Astrocyte of the cerebellum (primary cell): Measurements from ENCODE around the gene DNM3.

Experiments
- DNase-seq: peaks from one replicate; pipeline ENCODE4 v3.0.0-alpha.2; 2011; ENCODE audit warnings: low read depth
- H3K4me3 ChIP-seq: 2 replicates; pipeline ENCODE4 v1.5.1; 2011; ENCODE audit warnings: mild to moderate bottlenecking, low read depth, low read length, moderate library complexity
- in situ Hi-C: cut with HindIII; loops from 2 replicates; pipeline ENCODE4 v1.10.0; 2017; ENCODE audit warnings: low sequenced_read_pairs
- TF ChIP-seq, protein P1 (sequence below): IDR thresholded peaks from 2 replicates; pipeline ENCODE4 v1.5.1; 2012; ENCODE audit warnings: low read length, low read depth, moderate library complexity, mild to moderate bottlenecking; ENCODE audit errors: missing control alignments

DNM3 gene

GRCh38 chr1:171934664-171935063, 93.4 kb downstream of the DNM3 start:
- H3K4me3 ChIP-seq = no peak overlapping the region
- TF ChIP-seq, protein P1, sequence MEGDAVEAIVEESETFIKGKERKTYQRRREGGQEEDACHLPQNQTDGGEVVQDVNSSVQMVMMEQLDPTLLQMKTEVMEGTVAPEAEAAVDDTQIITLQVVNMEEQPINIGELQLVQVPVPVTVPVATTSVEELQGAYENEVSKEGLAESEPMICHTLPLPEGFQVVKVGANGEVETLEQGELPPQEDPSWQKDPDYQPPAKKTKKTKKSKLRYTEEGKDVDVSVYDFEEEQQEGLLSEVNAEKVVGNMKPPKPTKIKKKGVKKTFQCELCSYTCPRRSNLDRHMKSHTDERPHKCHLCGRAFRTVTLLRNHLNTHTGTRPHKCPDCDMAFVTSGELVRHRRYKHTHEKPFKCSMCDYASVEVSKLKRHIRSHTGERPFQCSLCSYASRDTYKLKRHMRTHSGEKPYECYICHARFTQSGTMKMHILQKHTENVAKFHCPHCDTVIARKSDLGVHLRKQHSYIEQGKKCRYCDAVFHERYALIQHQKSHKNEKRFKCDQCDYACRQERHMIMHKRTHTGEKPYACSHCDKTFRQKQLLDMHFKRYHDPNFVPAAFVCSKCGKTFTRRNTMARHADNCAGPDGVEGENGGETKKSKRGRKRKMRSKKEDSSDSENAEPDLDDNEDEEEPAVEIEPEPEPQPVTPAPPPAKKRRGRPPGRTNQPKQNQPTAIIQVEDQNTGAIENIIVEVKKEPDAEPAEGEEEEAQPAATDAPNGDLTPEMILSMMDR = no peak
- in situ Hi-C loops = no loop called here
- no peak for DNase-seq

DNA sequence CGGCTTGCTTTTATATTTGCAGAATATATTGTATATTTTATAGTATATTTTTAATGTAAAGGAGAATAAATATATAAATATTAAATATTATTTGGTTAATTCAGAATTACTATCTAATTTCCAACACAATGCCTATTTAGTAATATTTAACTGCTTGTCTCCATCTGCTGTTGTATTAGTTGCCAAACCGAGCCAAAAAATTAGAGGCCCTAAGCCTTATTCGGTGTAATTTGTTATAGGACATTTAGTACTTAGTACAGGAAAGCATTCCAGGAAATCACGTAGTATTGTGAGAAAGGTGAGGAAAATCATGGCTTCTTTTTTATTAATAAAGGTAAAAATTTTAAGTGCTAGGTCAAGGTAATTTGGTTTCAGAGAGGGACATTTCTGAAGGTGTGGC, 93.8 kb downstream of the DNM3 start:
- no peak for DNase-seq
- in situ Hi-C loops = no loop called here
- H3K4me3 ChIP-seq = no peak overlapping the region
- TF ChIP-seq, protein P1 = no peak

GRCh38 chr1:171935664-171936063, 94.4 kb downstream of the DNM3 start:
- in situ Hi-C loops = no loop called here
- DNase-seq = no peak
- TF ChIP-seq, protein P1 = no peak
- H3K4me3 ChIP-seq = no peak overlapping the region

GRCh38 chr1:171937938-171938337, 96.6 kb downstream of the DNM3 start:
- TF ChIP-seq, protein P1 = no peak
- no peak for DNase-seq
- in situ Hi-C loops = no loop called here
- H3K4me3 ChIP-seq = no peak overlapping the region

DNA sequence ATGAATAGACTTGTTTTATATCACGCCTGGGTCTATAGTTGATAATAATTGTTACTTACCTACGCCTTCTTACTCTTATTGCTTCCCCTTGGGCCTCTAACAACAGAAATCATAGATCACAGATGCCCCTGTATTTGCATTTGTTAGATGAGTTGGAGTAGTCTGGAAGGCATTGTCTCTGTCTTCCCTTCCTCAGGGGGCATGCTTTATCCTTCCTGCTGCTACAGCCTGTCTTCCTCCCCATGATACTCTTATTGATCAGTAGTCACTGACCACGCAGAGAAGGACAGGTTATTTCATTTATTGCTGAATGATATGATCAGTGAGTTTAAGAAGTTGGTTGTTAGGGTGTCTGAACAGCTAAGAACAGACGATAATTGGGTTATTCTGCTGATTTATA, 98.4 kb downstream of the DNM3 start:
- H3K4me3 ChIP-seq = no peak overlapping the region
- in situ Hi-C loops = no loop called here
- TF ChIP-seq, protein P1 = no peak
- no peak for DNase-seq

- TF ChIP-seq, protein P1 = no peak
- in situ Hi-C loops = no loop called here
- DNase-seq = no peak
- no peak overlapping the region for H3K4me3 ChIP-seq
These were observed 99.1 kb downstream of the DNM3 start for GRCh38 chr1:171940368-171940767.

- in situ Hi-C loops = no loop called here
- TF ChIP-seq, protein P1 = no peak
- no peak for DNase-seq
- no peak overlapping the region for H3K4me3 ChIP-seq
These were observed 100.6 kb downstream of the DNM3 start for GRCh38 chr1:171941920-171942319.
